GM19455 (cell line): Measurements from ENCODE around the gene TAL1.

Source experiments
- ATAC-seq: cut with Tn5 transposase; IDR thresholded peaks from one replicate; pipeline ENCODE4 v1.9.1; 2021; ENCODE audit not compliant: unreplicated experiment

The TAL1 gene

DNA sequence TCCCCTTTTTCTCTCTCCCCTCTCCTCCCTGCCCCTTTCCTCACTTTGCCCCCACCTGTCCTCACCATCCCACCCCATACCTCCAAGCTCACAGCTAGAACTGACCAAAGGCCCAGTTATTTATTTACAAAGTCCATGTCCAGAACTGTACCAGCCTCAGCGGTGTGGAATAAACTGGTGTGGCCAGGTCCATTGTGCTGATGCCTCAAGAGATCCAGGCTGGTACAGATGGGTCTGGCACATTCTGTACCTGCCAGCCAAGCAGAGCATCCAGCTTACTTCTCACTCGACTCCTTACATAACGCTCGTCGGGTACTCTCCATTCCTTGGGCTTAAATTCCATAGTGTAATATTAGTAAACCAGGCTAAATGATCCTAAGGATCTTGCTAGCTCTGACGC, 54.0 kb downstream of the TAL1 start:
- no peak for ATAC-seq

DNA sequence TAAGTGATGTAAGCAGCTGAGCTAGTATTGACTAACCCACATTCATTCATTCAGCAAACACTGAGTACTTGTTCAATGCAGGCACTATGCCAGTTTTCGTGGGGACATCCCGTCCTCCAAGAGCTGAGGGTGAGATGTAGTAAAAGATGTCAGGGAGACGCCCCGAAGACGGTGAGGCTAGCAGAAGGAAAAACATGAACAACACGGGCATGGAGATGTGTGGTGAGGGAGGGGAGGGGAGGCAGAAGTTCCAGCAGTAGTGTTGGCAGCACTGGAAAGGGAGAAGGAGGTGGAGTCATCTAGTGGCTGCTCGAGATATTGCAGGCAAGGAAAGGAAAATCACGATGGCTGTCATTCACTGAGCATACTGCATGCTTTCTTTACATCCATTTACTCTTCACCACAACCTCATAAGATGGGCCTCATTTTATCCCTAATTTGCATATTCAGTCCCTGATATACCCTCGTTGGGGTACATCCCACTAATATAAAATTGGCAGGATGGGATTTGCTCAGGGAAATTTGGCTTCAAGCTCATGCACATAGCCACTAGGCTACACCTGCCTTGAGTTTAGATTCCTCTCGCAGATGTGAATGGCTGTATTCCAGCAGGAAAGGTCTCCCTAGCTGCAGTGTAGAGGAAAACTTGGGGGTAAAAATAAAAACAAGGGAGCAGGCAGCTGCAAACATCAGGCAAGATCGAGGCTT, 56.6 kb downstream of the TAL1 start:
- peak; percentile 44 for ATAC-seq

DNA sequence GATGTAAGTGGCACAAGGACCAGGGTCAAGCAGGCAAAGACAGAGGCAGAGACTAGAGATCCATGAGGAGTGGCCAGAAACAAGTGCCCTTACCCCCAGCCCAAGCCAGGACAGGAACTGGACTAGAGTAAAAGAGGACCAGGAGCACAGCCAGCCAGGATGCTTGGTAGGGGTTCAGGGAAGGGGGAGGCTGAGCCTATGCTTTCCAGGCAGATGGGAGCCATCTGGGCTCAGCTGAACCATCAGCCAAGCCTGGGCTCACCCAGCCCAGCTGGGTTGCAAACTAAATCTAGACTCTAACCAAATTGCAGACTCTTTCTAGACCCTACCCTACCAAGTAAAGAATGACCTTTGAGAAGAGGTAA, 57.4 kb downstream of the TAL1 start:
- no peak for ATAC-seq

DNA sequence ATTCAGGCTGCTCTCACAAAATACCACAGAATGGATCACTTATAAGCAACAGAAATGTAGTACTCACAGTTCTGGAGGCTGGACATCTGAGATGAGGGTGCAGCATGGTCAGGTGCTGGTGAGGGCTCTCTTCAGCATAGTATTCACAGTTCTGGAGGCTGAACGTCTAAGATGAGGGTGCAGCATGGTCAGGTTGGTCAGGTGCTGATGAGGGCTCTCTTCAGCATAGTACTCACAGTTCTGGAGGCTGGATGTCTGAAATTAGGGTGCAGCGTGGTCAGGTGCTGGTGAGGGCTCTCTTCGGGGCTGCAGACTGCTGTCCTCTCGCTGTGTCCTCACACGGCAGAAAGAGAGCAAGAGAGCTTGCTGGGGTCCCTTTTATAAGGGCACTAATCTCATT, 59.2 kb downstream of the TAL1 start:
- no peak for ATAC-seq
